Measurements from ENCODE around the gene TANK.
"Not testable (repeated sequence)": the region's sequence is repeated elsewhere in the genome, so short reads cannot be mapped to it uniquely, and the experiment has no call there.

Gene TANK

DNA sequence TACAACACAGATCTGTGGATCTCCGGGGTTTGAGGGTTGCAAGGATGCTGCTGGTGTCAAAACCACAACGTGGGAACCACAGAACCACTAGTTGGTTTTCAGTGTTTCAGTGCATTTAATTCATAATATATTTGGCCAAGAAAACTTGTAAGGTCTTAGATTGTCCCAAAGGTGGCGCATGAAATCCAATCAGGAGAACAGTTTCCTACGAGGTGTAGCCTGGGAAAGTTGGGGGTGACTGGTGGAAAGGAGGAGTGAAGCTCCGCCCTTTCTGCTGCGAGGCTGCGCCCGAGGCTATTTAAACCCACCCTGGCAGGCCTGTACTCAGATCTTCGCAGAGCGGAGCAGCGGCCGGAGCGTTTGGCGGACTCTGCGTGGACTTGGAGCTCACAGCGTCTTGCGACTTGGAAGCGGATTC lies 120.7 kb downstream of the TANK start:
- DNase-seq, result not testable (repeated sequence)

DNA sequence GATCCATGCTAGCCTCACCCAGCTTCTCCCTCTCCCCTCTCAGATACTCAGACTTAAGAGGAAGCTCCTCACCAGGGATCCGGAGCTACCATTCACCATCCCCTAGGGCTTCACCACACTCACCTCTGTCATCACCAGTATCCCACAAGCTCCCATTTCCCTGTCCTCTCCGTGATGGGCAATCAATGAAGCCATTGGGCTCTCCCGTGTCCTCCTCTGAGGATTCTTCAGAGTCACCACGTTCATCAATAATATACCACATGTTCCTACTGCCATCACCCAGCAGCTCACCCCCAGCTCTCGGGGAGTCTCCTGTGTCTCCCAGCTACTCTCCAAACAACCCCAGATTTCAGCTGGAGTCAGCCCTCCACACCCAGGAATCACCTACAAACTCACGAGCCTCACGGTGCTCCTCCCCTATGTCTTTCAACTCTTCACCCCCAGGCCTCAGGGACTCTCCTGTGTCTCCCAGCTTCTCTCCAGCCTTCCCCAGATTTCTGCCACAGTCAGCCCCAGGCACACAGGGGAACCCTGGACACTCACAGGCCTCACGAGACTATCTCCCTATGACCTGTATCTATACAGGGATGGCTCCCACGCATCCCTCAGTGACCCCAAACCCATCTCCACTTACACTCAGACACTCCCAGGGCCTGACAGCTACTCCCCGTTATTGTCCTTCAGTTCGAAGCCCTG lies 121.5 kb downstream of the TANK start:
- DNase-seq, result not testable (repeated sequence)

DNA sequence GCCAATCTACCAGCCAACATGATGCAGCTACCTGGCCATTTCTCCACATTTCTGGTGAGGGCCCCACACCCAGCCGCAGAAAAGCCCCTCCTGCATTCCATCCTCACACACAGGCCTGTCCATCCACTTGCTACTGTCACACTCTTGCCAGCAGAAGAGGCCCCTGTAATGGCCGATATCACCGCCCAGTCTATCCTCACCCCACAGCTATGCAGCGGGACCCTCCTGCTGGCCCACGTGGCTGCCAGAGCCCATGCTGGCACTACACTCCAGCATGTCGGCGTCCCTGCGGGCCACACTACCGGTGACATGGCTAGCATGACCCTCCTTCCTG lies 122.0 kb downstream of the TANK start:
- not testable (repeated sequence) for DNase-seq

DNA sequence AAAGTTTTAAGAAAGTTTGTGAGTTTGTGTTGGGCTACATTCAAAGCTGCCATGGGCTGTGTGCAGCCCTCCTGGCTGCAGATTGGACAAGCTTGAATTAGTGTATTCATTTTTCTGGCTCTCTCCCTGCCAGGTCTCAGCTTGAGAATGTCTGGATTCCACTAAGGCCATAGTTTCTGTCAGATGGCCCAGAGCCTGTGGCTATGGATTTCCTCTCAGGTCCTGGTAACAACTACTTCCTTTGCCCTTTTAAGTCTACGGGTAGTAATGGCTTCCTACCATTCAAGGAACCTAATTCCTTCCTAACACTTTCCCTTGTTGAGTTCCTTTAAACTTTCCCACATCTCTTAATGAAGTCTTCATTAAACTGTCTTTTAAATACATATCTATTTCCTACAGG lies 123.7 kb downstream of the TANK start:
- no peak for DNase-seq
